CD14-positive monocyte (primary cell): Measurements from ENCODE around the gene PAK4. TPM values are rescaled to one million over a fixed set of nuclear protein-coding genes. Genes with fewer than 3 reads are reported as not detected.

Experiments used
- DNase-seq, 3 donors: peaks; one replicate each; pipeline ENCODE4 v3.0.0-alpha.2; 2011 to 2022
- H2AFZ ChIP-seq: 2 replicates; pipeline ENCODE4 v1.6.0; 2012; ENCODE audit warnings: mild to moderate bottlenecking, low read depth, low read length, inconsistent platforms; ENCODE audit not compliant: insufficient read depth, poor library complexity, severe bottlenecking
- H3K27ac ChIP-seq, 2 donors: 1 replicate in 1 of 2; 2 replicates in 1 of 2; pipeline ENCODE4 v1.5.1; 2012 to 2013; ENCODE audit warnings: low read length in 2 of 2, control low read depth in 1 of 2, inconsistent platforms in 1 of 2, low read depth in 1 of 2, mild to moderate bottlenecking in 1 of 2
- H3K27me3 ChIP-seq, 2 donors: one replicate each; pipeline versions ENCODE4 v1.6.0 to v1.6.1; 2011 to 2013; ENCODE audit warnings: low read length in 2 of 2; ENCODE audit not compliant: control insufficient read depth in 2 of 2, insufficient read depth in 2 of 2
- H3K36me3 ChIP-seq, 2 donors: replicated peaks in 1 of 2; 1 replicate in 1 of 2; 2 replicates in 1 of 2; pipeline versions ENCODE4 v1.5.1 to v1.6.1; 2012 to 2013; ENCODE audit warnings: low read length in 2 of 2, control low read depth in 1 of 2, inconsistent platforms in 1 of 2, mild to moderate bottlenecking in 1 of 2; ENCODE audit not compliant: insufficient read depth in 2 of 2, control insufficient read depth in 1 of 2
- H3K4me1 ChIP-seq, 2 donors: 1 replicate in 1 of 2; 2 replicates in 1 of 2; pipeline versions ENCODE4 v1.5.1 to v1.6.1; 2012 to 2013; ENCODE audit warnings: low read length in 2 of 2, control low read depth in 1 of 2, inconsistent platforms in 1 of 2, mild to moderate bottlenecking in 1 of 2, moderate library complexity in 1 of 2; ENCODE audit not compliant: insufficient read depth in 2 of 2, control insufficient read depth in 1 of 2
- H3K4me2 ChIP-seq: replicated peaks from 2 replicates; pipeline ENCODE3; 2012; ENCODE audit warnings: low read length, moderate library complexity, mild to moderate bottlenecking; ENCODE audit not compliant: poor library complexity, severe bottlenecking; ENCODE audit errors: extremely low read depth
- H3K4me3 ChIP-seq, 3 experiments: fragments of 200-600 bp in 1 of 3; sonication (generic) in 1 of 3; replicated peaks in 1 of 3; 1 replicate in 2 of 3; 2 replicates in 1 of 3; pipeline ENCODE4 v1.5.1; 2011 to 2013; ENCODE audit warnings: low read length in 3 of 3, mild to moderate bottlenecking in 3 of 3, control low read depth in 2 of 3, low read depth in 2 of 3, inconsistent platforms in 1 of 3, moderate library complexity in 1 of 3
- H3K79me2 ChIP-seq: 2 replicates; pipeline ENCODE4 v1.6.0; 2012; ENCODE audit warnings: mild to moderate bottlenecking, control low read depth, inconsistent platforms, low read length, moderate library complexity; ENCODE audit not compliant: insufficient read depth
- H3K9ac ChIP-seq: 2 replicates; pipeline ENCODE4 v1.6.0; 2017; ENCODE audit warnings: low read length, mild to moderate bottlenecking; ENCODE audit not compliant: insufficient read depth, poor library complexity, severe bottlenecking
- H3K9me3 ChIP-seq, 2 donors: replicated peaks in 1 of 2; 1 replicate in 1 of 2; 2 replicates in 1 of 2; pipeline versions ENCODE4 v1.5.1 to v1.6.1; 2012 to 2013; ENCODE audit warnings: low read length in 2 of 2, control low read depth in 1 of 2; ENCODE audit not compliant: control insufficient read depth in 1 of 2, insufficient read depth in 1 of 2
- H4K20me1 ChIP-seq: 2 replicates; pipeline ENCODE4 v1.6.0; 2012; ENCODE audit warnings: mild to moderate bottlenecking, low read length, control low read depth, moderate library complexity; ENCODE audit not compliant: insufficient read depth
- H3K27ac Mint-ChIP-seq, 7 donors: one replicate each; pipeline ENCODE4 v1.8.0; 2020; ENCODE audit warnings: mild to moderate bottlenecking in 7 of 7, mixed read lengths in 7 of 7, moderate library complexity in 6 of 7, inconsistent platforms in 2 of 7
- H3K27me3 Mint-ChIP-seq, 3 donors: one replicate each; pipeline ENCODE4 v1.8.0; 2021 to 2022; ENCODE audit warnings: low read depth in 3 of 3, mild to moderate bottlenecking in 3 of 3, mixed read lengths in 3 of 3, moderate library complexity in 3 of 3, inconsistent platforms in 1 of 3
- H3K36me3 Mint-ChIP-seq, 2 donors: one replicate each; pipeline ENCODE4 v1.8.0; 2020; ENCODE audit warnings: mixed read lengths in 2 of 2, inconsistent platforms in 1 of 2, mild to moderate bottlenecking in 1 of 2
- H3K4me1 Mint-ChIP-seq: one replicate; pipeline ENCODE4 v1.8.0; 2020; ENCODE audit warnings: mild to moderate bottlenecking, mixed read lengths
- H3K4me3 Mint-ChIP-seq, 2 donors: one replicate each; pipeline ENCODE4 v1.8.0; 2020; ENCODE audit warnings: mild to moderate bottlenecking in 2 of 2, mixed read lengths in 2 of 2, moderate library complexity in 1 of 2
- H3K9me3 Mint-ChIP-seq, 7 donors: one replicate each; pipeline ENCODE4 v1.8.0; 2020 to 2022; ENCODE audit warnings: mixed read lengths in 7 of 7, mild to moderate bottlenecking in 6 of 7, moderate library complexity in 6 of 7, inconsistent platforms in 2 of 7
- WGBS: methylation state at CpG from one replicate; pipeline ENCODE4 v1.1.5; 2013; ENCODE audit warnings: missing lambda C conversion rate; ENCODE audit not compliant: insufficient coverage; 5-methylcytosine and 5-hydroxymethylcytosine counted together
- intact Hi-C, 2 donors: fragments of 100-400 bp; cut with micrococcal nuclease; formaldehyde crosslinking; loops; one replicate each; pipeline versions ENCODE4 v1.15.0 to v1.15.1; 2023
- polyA plus RNA-seq, 3 donors: library from polyadenylated mRNA; depleted of rRNA in 1 of 3; unstranded in 2 of 3; stranded (reverse) in 1 of 3; fragments of 300-500 nt in 2 of 3; fragments of >200 nt in 1 of 3; fragmentation: Illumina TruSeq in 2 of 3; gene quantifications; 1 replicate in 2 of 3; 2 replicates in 1 of 3; pipeline ENCODE4 v1.2.3, GENCODE V29; 2012 to 2021
- TF ChIP-seq, protein P1 (sequence below): fragments of 200-600 bp; IDR thresholded peaks from one replicate; pipeline ENCODE4 v1.8.0; 2022; ENCODE audit warnings: antibody characterized with exemption, mild to moderate bottlenecking

The PAK4 gene
- polyA plus RNA-seq, 3 donors: 1.3 to 11.3 (median 1.5) TPM

DNA sequence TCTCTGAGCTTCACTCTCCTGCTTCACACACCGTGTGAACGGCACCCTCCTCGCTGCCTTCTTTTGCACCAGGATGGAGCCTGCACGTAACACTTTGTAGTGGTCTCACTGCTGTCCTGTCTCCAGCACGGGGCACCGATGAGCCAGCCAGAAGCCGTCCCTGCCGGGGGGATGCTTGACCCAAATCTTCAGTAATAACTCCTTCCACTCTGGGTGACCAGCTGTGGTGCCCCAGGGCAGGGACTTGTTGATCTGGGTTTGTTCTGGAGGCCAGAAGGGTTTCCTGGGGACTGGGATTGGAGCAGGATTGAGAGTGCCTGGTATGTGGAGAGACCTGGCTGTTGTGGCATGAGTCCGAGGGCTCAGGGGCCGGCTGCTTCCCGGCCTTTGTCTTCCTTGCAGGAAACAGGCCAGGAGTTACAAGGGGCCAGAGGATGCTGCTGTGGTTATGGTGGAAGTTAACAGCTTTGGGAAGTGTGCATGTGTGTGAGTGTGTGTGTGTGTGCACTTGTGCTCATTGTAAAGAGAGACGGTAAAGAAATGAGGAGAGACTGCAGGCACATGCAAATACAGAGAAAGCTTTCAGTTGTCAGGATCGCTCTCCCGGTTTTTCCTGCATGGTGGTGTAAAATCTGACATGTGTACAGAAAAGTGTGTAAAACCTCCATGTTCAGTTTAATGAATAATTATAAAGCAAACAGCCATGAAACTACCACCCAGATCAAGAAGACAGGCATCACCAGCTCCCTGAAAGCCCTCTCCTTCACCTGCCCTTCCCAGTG, 18.9 kb downstream of the PAK4 start:
- peaks cover 28% of the 10 kb centered on the region for H3K79me2 ChIP-seq

DNA sequence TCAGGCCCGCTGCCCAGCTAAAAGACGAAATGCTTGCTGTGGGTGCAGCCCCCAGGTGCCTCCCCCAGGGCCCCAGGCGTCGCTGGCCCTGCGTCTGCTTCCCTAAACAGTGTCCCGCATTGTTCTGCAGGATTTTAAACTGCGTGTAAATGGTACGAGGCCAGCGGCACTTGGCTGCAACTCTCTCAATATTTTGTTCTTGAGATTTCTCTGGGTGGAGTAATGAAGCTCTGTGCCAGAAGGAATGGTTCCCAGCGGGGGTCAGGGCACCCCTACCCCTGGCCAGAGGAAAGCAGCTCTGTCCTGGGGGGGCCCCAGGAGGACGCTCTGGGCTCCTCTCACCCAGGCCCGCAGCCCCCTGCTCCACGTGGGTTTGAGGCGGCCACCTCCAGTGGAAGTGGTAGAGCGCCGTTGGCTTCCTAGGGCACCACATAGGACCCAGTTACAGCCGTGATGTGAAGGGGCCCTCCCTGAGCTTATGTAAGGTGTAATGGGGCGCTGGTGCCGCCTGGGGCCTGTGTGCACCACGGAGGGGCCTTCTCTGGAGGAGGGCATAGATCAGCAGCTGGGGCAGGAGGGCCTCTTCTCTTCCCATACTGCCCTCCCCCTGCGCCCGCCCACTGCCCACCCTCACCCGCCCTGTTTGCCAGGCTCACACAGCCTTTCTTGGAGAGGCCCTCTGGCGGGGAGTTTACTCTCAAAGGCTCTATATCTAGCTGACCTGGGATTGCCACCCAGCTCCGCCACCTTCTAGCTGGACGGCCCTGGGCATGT, 19.8 kb downstream of the PAK4 start:
- TF ChIP-seq, protein P1, sequence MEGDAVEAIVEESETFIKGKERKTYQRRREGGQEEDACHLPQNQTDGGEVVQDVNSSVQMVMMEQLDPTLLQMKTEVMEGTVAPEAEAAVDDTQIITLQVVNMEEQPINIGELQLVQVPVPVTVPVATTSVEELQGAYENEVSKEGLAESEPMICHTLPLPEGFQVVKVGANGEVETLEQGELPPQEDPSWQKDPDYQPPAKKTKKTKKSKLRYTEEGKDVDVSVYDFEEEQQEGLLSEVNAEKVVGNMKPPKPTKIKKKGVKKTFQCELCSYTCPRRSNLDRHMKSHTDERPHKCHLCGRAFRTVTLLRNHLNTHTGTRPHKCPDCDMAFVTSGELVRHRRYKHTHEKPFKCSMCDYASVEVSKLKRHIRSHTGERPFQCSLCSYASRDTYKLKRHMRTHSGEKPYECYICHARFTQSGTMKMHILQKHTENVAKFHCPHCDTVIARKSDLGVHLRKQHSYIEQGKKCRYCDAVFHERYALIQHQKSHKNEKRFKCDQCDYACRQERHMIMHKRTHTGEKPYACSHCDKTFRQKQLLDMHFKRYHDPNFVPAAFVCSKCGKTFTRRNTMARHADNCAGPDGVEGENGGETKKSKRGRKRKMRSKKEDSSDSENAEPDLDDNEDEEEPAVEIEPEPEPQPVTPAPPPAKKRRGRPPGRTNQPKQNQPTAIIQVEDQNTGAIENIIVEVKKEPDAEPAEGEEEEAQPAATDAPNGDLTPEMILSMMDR: no peak
- H3K27me3 ChIP-seq: no peaks in the 10 kb centered on the region
- H3K4me3 Mint-ChIP-seq: peak overlapping the region in 1 of 2 donors; percentile 44
- H3K27me3 Mint-ChIP-seq: peaks cover 0 to 1% (median 0%) of the 10 kb centered on the region in 3 donors
- H3K27ac Mint-ChIP-seq: peak overlapping the region in 1 of 7 donors; percentile 3
- H3K9me3 Mint-ChIP-seq: no peaks in the 10 kb centered on the region
- H2AFZ ChIP-seq: no peak overlapping the region
- intact Hi-C loops: no loop called here
- H3K36me3 ChIP-seq: no peaks in the 10 kb centered on the region
- H3K4me3 ChIP-seq: no peak overlapping the region
- WGBS: 7% methylated on average over 23 of the region's 26 CpGs
- H3K9ac ChIP-seq: no peak overlapping the region
- no peak overlapping the region for H3K4me2 ChIP-seq
- H3K9me3 ChIP-seq: no peaks in the 10 kb centered on the region
- peaks cover 25% of the 10 kb centered on the region for H3K79me2 ChIP-seq
- no peak for DNase-seq
- H3K4me1 Mint-ChIP-seq: peaks cover 33% of the 10 kb centered on the region
- peaks cover 4 to 8% of the 10 kb centered on the region in 2 donors for H3K36me3 Mint-ChIP-seq
- no peak overlapping the region for H3K27ac ChIP-seq
- peaks cover 56% of the 10 kb centered on the region for H4K20me1 ChIP-seq
- peaks cover 23 to 24% of the 10 kb centered on the region in 2 donors for H3K4me1 ChIP-seq

More for the DNA sequence above, 18.9 kb downstream of the PAK4 start:
- Mint-ChIP-seq H3K4me1 (peaks cover 35% of the 10 kb centered on the region), H3K36me3 (peaks cover 4 to 8% of the 10 kb centered on the region in 2 donors), H3K27ac (peak overlapping the region in 1 of 7 donors; percentile 28), H3K27me3 (peaks cover 0 to 1% (median 0%) of the 10 kb centered on the region in 3 donors), H3K9me3 (no peaks in the 10 kb centered on the region), H3K4me3 (peak overlapping the region in 1 of 2 donors; percentile 44)
- Histone ChIP-seq H3K4me3 (no peak overlapping the region), H3K9me3 (no peaks in the 10 kb centered on the region), H3K4me1 (peaks cover 23 to 24% of the 10 kb centered on the region in 2 donors), H3K36me3 (no peaks in the 10 kb centered on the region), H2AFZ (no peak overlapping the region), H3K27ac (no peak overlapping the region), H3K27me3 (no peaks in the 10 kb centered on the region), H3K4me2 (no peak overlapping the region), H3K9ac (peak overlapping the region; percentile 19), H4K20me1 (peaks cover 60% of the 10 kb centered on the region)
- 0% methylated on average over 3 of the region's 14 CpGs for WGBS
- TF ChIP-seq, protein P1: no peak
- no peak for DNase-seq
- intact Hi-C loops: no loop called here
